ENCODE measurements around the gene S100A3.
"Not testable (repeated sequence)": the region's sequence is repeated elsewhere in the genome, so short reads cannot be mapped to it uniquely, and the experiment has no call there.

The S100A3 gene, protein sequence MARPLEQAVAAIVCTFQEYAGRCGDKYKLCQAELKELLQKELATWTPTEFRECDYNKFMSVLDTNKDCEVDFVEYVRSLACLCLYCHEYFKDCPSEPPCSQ

DNA sequence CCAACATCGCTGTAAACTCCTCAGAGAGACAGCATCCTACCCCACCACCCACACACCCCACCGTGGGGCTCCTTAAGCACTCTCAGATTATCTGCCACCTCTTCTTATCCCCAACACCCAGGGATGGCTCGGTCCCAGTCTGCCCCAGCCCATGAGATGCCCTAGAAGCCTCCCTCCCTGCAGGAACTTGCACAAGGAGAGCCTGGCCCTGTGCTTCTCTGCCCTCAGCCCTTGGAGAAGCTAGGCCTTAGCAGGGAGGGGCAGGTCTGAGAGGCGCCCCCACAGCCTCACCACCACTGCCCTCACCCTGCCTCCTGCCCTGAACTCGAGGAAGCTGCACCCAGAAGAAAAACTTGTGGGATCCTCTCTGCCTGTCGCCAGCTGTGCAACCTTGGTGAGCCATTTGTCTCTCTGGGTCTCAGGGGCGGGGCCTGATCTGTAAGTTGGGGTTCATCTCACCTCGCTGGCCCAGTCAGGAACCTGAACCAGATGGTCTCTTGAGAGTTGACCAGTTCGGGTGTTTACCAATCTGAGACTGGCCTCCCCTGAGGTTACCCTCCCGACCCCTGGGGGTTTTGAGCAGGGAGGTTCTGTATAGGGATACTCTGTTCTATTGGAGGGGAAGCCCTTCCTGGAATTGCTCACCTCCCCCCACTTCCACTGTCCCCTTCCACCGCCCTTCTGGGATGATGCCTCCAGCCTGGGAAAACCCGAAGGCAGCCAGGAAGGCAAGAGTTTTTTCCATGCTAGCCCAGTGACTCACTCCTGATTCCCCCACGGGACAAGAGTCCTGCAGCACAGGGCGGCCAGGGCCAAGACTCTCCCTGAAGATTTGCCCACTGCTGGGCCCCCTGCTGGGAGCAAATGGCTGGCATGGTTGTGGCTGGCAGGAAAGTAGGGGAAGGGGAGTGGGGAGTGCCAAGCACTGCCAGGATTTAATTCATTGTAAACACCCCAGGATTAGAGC, at the start of gene S100A3:
Gene S100A3 (minus strand): TSS at position 537 of the 967 bp plus-strand sequence. CDS start 773 bp downstream, outside the sequence.
- peak; percentile 38 for DNase-seq (ENCODE audit: low spot score)

GRCh38 chr1:153598309-153599172, 49.5 kb upstream of the S100A3 start:
- no peak for DNase-seq (ENCODE audit: low spot score)

GRCh38 chr1:153597206-153597605, 48.1 kb upstream of the S100A3 start:
- DNase-seq (ENCODE audit: low spot score), result no peak

DNA sequence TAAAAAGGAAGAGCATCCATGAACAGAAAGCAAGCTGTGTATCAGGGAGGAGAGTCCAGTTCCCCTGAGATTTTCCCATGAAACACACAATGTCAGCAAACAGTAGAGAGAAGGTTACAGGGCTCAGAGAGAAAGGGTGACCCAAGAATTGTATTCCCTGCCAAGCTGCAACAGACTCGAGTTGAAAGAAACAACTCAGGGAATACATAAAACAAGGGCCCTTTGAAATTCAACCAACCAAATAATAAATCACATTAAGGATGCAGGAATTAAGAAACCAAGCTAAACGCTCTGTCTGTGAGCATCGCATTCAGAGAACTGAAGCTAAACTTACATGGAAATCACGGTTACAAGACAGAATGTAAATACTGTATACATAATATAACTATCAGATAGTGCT, 43.7 kb upstream of the S100A3 start:
- DNase-seq (ENCODE audit: low spot score), result no peak

DNA sequence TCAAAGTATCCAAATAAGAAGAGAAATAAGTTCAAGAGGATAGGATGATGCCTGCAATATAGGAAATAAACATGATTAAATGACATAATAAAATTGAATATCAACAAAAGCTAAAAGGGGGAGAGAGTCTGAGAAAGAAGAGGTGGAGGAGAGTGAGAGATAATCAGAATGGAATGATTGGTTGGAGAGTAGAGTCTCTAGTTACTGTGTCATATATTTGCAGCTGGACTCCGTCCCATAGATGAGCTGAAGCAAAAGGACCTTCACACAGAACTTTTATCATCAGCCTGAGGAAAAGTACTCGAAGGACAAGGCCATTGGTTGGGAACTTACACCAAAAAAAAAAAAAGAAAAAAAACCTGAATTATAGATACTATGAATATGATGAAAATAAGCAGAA, 39.4 kb upstream of the S100A3 start:
- no peak for DNase-seq (ENCODE audit: low spot score)

DNA sequence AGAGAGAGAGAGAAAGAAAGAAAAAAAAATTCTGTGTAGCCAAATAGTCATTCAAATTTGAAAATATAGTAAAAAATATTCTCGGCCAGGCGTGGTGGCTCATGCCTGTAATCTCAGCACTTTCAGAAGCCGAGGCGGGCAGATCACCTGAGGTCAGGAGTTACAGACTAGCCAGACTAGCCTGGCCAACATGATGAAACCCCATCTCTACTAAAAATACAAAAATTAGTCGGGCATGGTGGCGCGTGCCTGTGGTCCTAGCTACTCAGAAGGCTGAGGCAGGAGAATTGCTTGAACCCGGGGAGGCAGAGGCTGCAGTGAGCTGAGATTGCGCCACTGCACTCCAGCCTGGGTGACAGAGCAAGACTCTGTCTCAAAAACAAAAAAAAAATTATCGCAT, 39.0 kb upstream of the S100A3 start:
- DNase-seq (ENCODE audit: low spot score), result not testable (repeated sequence)

DNA sequence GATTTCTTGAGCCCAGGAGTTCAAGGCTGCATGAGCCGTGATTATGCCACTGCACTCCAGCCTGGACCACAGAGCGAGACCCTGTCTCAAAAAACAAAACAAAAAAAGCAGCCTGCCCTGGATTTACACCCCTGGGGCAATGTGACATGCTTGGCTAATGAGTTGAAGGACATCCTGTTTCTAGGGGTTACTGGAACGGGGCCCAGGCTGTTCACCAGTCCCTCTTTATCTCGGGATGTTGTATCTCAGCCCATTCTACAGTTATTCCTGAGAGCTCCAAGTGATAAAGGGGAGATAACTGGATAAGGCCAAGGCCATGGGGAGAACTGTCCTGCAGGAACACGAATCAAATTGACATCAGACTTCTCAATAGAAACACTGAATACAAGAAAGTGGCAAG, 38.3 kb upstream of the S100A3 start:
- DNase-seq (ENCODE audit: low spot score), result no peak

DNA sequence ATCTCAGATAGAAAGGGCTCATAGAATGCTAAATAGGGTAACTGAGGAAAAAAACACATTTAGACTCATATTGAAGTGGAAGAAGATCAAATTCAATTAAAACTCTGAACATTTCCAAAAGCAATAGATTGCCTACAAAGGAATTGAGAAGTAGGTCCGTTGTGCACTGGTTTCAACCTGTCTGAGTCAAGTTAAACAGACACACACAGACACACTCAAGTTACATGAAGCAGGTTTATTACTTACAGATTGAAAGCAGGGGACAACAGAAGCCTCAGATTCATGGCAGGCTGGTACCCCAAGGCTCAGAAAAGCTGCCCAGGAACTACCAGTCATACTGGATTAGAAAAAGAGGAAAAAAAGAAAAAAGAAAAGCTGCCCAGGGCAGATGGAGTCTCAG, 37.3 kb upstream of the S100A3 start:
- no peak for DNase-seq (ENCODE audit: low spot score)

DNA sequence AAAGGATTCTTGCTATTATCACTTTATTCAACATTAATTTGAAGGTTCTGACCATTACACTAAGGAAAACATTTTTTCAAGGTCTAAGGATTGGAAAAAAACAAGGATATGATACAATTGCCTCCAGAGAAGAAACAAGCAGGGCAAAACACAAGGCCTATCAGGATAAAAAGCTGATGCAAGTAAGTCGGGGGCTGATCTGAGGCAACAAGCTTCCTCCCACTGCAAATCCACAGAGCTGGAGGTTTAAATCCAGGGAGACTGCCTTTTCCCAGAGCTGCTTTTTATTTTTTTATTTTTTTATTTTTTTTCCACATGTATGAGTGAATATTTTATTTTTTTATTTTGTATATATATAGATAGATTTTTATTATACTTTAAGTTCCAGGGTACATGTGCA, 35.9 kb upstream of the S100A3 start:
- no peak for DNase-seq (ENCODE audit: low spot score)

DNA sequence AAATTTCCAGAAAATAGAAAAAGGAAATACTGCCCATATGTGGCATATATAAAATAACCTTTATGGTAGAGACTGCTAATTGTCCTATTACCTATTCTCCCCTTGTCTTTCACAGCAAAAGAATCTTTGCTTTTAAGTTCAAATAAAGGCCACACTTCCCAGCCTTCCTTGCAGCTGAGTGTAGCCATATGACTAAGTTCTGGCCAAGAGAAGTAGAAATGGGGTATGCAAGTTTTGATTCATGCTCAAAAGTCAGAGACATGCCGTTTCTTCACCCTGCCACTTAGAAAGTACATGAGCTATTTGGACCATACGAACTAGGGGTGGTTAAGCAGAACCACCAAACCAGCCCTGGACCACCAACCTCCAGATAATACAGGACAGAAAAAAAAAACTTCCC, 34.9 kb upstream of the S100A3 start:
- no peak for DNase-seq (ENCODE audit: low spot score)

DNA sequence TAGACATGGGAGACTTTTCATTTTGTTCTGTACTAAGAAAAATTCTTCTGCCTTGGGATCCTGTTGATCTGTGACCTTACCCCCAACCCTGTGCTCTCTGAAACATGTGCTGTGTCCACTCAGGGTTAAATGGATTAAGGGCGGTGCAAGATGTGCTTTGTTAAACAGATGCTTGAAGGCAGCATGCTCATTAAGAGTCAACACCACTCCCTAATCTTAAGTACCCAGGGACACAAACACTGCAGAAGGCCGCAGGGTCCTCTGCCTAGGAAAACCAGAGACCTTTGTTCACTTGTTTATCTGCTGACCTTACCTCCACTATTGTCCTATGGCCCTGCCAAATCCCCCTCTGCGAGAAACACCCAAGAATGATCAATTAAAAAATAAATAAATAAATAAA, 34.5 kb upstream of the S100A3 start:
- DNase-seq (ENCODE audit: low spot score), result not testable (repeated sequence)

DNA sequence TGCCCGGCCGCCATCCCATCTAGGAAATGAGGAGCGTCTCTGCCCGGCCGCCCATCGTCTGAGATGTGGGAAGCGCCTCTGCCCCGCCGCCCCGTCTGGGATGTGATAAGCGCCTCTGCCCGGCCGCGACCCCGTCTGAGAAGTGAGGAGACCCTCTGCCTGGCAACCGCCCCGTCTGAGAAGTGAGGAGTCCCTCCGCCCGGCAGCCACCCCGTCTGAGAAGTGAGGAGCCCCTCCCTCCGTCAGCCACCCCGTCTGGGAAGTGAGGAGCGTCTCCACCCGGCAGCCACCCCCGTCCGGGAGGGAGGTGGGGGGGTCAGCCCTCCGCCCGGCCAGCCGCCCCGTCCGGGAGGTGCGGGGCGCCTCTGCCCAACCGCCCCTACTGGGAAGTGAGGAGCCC, 33.8 kb upstream of the S100A3 start:
- not testable (repeated sequence) for DNase-seq (ENCODE audit: low spot score)

- no peak for DNase-seq (ENCODE audit: low spot score)
Measured at GRCh38 chr1:153578936-153579335, 29.9 kb upstream of the S100A3 start.

DNA sequence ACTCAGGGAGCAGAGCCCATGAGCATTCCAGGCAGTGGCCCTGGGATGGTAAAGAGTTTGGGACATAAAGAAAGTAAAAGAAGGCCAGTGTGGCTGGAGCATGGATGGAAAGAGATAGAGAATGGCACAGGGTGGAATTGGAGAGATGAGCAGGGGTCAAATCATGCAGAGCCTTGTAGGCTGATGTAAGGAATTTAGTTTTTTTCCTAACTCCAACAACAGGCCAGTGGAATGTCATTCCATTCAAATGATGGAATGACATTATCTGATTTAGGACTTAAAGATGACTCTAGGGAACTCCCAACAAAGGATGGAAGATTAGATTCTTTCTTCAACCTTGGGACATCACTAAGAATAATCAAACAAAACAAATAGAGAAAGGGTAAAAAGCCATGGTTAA, 29.4 kb upstream of the S100A3 start:
- no peak for DNase-seq (ENCODE audit: low spot score)

GRCh38 chr1:153577624-153578051, 28.6 kb upstream of the S100A3 start:
- no peak for DNase-seq (ENCODE audit: low spot score)

DNA sequence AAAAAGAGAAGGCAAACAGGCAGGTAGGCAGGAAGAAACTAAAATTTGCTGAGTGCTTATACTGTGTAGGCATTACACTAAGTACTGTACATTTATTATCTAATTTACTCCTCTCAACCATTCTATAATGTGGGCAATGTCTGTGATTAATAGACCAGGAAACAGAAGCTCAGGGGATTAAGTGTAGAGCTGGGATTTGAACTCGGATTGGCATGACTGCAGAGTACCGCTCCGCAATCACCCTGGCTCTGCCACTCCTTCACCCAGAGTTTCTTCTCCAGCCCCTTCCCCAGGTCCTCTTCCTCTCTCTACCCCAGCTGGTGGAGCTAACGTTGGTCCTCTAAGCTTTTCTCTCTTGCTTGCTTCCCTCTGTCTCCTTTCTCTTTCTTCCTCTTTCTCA, 28.1 kb upstream of the S100A3 start:
- DNase-seq (ENCODE audit: low spot score), result no peak

- DNase-seq (ENCODE audit: low spot score), result not testable (repeated sequence)
Measured at GRCh38 chr1:153575497-153575896, 26.4 kb upstream of the S100A3 start.

DNA sequence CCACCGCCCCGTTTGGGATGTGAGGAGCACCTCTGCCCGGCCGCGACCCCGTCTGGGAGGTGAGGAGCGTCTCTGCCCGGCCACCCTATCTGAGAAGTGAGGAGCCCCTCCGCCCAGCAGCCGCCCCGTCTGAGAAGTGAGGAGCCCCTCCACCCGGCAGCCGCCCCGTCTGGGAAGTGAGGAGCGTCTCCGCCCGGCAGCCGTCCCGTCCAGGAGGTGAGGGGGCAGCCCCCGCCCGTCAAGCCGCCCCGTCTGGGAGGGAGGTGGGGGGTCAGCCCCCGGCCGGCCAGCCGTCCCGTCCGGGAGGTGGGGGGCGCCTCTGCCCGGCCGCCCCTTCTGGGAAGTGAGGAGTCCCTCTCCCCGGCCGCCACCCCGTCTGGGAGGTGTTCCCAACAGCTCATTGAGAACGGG, 26.0 kb upstream of the S100A3 start:
- DNase-seq (ENCODE audit: low spot score), result not testable (repeated sequence)

DNA sequence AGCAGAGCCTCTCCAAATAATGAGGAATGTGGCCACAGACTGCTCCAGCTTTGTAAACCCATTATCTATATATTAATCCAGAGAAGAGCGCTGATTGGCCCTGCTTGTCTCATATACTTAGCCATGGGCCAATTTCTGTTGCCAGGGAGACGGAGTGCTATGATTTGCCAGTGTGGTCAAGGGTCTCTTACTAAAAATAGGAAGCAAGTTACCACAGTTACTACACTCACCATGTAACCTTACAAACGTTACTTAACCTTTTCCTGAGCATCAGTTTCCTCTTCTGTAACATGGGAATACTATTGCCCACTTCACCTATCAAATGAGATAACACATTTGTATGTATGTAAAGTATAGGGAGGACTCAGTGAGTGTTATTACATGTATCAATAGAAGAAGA, 24.3 kb upstream of the S100A3 start:
- no peak for DNase-seq (ENCODE audit: low spot score)

GRCh38 chr1:153572569-153573015, 23.5 kb upstream of the S100A3 start:
- DNase-seq (ENCODE audit: low spot score), result peak; percentile 46

DNA sequence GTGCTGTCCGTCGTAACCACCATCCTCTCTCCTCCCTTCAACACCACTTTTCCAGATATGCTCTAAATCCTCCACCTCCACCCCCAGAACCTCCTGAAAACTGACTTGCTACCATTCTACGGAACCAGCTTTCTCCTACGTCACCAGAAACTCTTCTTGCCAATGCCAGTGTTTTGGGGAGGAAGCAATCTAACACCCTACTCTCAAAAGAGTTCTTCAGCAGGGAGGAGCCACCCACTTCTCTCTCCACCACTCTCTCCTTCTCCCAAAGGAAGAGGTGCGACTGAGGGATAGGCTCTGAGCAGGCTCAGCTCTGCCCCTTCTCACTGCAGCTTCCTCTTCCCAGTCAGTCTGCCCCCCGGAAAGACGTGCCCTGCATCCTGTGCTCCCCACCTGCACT, 22.6 kb upstream of the S100A3 start:
- DNase-seq (ENCODE audit: low spot score), result no peak

GRCh38 chr1:153570874-153571273, 21.8 kb upstream of the S100A3 start:
- no peak for DNase-seq (ENCODE audit: low spot score)

All from hematopoietic multipotent progenitor cell treated with erythropoietin and hydrocortisone succinate and interleukin-3 and kit ligand, for 15 days (in vitro differentiated cells).